Brain pericyte (primary cell): ENCODE data around the gene IGSF11.

Experiments
- DNase-seq: peaks from one replicate; pipeline ENCODE4 v3.0.0-alpha.2; 2012; ENCODE audit warnings: low read depth, low spot score

The IGSF11 gene

GRCh38 chr3:118948146-118948545 is 86.5 kb downstream of the IGSF11 start:
- DNase-seq, result no peak

GRCh38 chr3:118946449-118946848 is 88.2 kb downstream of the IGSF11 start:
- DNase-seq, result no peak

GRCh38 chr3:118945834-118946233 is 88.8 kb downstream of the IGSF11 start:
- DNase-seq, result no peak

- DNase-seq, result no peak
Measured at GRCh38 chr3:118943597-118943996, 91.0 kb downstream of the IGSF11 start.

GRCh38 chr3:118942671-118943070 is 92.0 kb downstream of the IGSF11 start:
- DNase-seq, result no peak

GRCh38 chr3:118942195-118942594 is 92.5 kb downstream of the IGSF11 start:
- DNase-seq, result no peak

- DNase-seq, result no peak
Measured at GRCh38 chr3:118941236-118941635, 93.4 kb downstream of the IGSF11 start.

- DNase-seq, result no peak
Measured at GRCh38 chr3:118938183-118938961, 96.3 kb downstream of the IGSF11 start.

- DNase-seq, result no peak
Measured at GRCh38 chr3:118936811-118937210, 97.8 kb downstream of the IGSF11 start.

GRCh38 chr3:118932822-118933558 is 101.7 kb downstream of the IGSF11 start:
- no peak for DNase-seq

- no peak for DNase-seq
Measured at GRCh38 chr3:118931996-118932395, 102.7 kb downstream of the IGSF11 start.

- DNase-seq, result no peak
Measured at GRCh38 chr3:118927449-118927848, 107.2 kb downstream of the IGSF11 start.

GRCh38 chr3:118912188-118912587 is 122.5 kb downstream of the IGSF11 start:
- DNase-seq, result no peak

- no peak for DNase-seq
Measured at GRCh38 chr3:118910332-118910731, 124.3 kb downstream of the IGSF11 start.

- DNase-seq, result no peak
Measured at GRCh38 chr3:118909763-118910162, 124.9 kb downstream of the IGSF11 start.

- DNase-seq, result no peak
Measured at GRCh38 chr3:118907909-118908308, 126.7 kb downstream of the IGSF11 start.

GRCh38 chr3:118900737-118901525 is 133.7 kb downstream of the IGSF11 start:
- DNase-seq, result no peak

- DNase-seq, result no peak
Measured at GRCh38 chr3:118890206-118890605, 144.4 kb downstream of the IGSF11 start.

- no peak for DNase-seq
Measured at GRCh38 chr3:118889691-118890090, 145.0 kb downstream of the IGSF11 start.

- DNase-seq, result no peak
Measured at GRCh38 chr3:118886708-118887107, 147.9 kb downstream of the IGSF11 start.

- no peak for DNase-seq
Measured at GRCh38 chr3:118884748-118885206, 149.9 kb downstream of the IGSF11 start.

- DNase-seq, result no peak
Measured at GRCh38 chr3:118882353-118882947, 152.2 kb downstream of the IGSF11 start.
